Kidney glomerular epithelial cell (primary cell): ENCODE data around the gene PSG7.
A peak's percentile ranks its signal among the peaks of the same experiment; 100 is the strongest.
"Not testable (repeated sequence)": the region's sequence is repeated elsewhere in the genome, so short reads cannot be mapped to it uniquely, and the experiment has no call there.

ENCODE experiments used
- DNase-seq: peaks from one replicate; lab custom pipeline; 2025; lab: John Stamatoyannopoulos, UW

The PSG7 gene

DNA sequence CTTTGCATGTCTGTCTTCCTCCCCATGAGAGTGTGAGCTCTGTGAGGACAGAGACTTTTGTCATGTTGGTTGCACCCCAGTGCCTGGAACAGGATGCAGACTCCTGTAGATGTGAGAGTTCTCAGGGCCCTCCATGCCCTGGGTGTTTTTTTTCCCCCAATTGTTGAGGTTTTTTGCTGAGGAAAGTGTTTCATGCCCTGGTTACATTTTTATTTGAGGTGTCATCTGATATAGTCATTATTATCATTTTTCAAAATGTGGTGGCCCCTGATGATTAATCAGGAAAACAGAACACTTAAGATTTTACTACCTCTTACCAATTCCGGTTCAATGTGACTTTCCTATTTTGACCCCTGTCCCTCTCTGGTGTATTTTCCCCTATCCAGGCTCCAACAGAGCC, 20.1 kb downstream of the PSG7 start:
- not testable (repeated sequence) for DNase-seq

DNA sequence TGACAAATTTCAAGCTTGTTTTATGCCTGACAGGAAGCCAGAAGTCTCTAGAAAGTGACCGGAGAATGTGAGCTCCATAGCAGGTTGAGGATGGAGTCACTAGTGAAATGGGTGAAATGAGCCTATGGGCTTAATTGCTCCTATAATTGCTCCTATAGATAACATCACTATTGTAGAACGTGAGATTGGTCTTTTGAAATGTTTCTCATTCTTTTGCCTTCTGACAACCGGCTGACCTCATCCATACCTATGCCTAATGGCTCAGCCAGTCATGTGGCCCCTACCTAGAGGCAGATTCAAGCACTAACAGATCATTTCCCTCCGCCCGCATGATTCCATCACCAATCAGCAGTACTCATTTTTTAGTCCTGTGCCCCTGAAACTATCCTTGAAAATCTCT, 23.5 kb downstream of the PSG7 start:
- not testable (repeated sequence) for DNase-seq

- DNase-seq = not testable (repeated sequence)
These were observed 24.1 kb downstream of the PSG7 start for GRCh38 chr19:42912941-42913340.

- DNase-seq = not testable (repeated sequence)
These were observed 25.3 kb downstream of the PSG7 start for GRCh38 chr19:42911731-42912130.

DNA sequence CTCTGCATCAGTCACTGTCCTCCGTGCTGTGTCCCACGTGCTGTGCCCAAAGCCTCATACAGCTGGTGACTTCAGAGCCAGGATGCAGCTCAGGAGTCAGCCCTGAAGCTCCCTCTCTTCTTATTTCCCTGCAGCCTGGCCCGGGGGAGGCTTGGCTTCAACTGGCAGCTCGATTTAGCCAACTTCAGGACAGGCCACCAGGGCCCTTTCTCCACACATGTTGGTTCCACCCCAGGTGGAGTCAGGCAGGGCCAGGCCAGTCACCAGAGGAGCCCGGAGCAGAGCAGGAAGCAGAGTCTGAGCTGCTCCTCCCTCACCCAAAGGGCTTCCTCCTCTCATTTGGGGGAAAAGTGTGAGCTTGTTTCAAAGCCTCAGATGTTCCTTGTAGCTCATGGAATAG, 30.8 kb downstream of the PSG7 start:
- not testable (repeated sequence) for DNase-seq

GRCh38 chr19:42900561-42900960, 36.4 kb downstream of the PSG7 start:
- not testable (repeated sequence) for DNase-seq

GRCh38 chr19:42899674-42900073, 37.3 kb downstream of the PSG7 start:
- DNase-seq = not testable (repeated sequence)

DNA sequence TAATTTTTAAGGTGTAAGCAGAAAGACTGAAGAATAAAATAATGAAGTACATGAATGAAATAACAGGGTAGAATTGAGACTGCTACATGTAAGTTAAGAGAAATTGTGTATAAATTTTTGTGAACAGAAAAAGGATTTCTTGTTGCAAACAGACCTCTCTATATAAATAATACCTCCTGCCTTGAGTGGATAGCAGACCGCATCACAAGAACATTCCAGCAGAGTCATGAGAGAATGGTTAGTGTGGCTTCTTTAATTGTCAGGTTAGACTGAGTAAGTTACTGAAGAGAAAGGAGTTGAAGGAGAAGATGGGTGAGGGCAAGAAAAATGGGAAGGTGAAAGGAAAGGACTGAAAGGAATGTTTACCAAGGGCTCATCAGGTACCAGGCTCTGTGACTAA, 37.9 kb downstream of the PSG7 start:
- DNase-seq = peak; percentile 11

- not testable (repeated sequence) for DNase-seq
These were observed 38.4 kb downstream of the PSG7 start for GRCh38 chr19:42898656-42899055.

- not testable (repeated sequence) for DNase-seq
These were observed 39.3 kb downstream of the PSG7 start for GRCh38 chr19:42897729-42898128.

DNA sequence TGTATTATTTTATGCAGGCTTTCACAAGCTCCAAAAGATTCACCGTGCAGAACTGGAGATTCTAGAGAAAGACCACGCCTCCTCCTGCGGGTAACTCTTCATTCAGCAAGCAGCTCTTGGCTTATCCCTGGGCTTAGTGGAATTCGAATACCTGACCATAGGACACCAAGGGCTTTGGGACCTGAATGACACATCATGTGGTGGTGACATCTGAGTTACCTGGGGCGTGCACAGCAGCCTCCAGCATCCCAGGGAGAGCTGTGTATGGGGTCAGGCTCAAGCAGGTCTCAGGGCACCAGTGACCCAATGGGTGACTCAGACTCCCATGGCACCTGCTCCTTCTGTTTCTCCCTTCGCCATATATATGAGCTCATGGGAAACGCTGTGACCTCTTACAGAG, 46.6 kb downstream of the PSG7 start:
- not testable (repeated sequence) for DNase-seq

GRCh38 chr19:42887876-42888445, 49.0 kb downstream of the PSG7 start:
- not testable (repeated sequence) for DNase-seq

- not testable (repeated sequence) for DNase-seq
These were observed 54.3 kb downstream of the PSG7 start for GRCh38 chr19:42882730-42883129.

GRCh38 chr19:42882010-42882409, 55.0 kb downstream of the PSG7 start:
- DNase-seq = not testable (repeated sequence)

DNA sequence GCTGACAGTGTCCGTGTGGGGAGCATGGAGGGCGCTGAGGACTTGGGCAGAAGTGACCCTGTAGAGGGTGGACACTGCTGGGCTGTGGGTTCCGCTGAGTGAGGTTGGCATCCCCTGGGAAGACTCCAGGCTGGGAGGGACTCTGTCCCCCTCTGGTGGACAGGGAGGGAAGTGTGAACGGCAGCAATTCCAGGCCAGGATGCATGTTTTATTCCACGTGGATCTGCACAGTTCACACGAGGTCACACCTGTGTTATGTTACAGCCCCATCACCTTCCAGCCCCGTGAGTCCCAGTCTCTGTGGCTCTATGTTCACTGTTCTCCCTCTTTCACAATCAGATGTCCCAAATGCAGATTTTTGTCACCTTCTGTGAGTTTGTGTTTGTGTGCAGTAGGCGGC, 55.7 kb downstream of the PSG7 start:
- not testable (repeated sequence) for DNase-seq

DNA sequence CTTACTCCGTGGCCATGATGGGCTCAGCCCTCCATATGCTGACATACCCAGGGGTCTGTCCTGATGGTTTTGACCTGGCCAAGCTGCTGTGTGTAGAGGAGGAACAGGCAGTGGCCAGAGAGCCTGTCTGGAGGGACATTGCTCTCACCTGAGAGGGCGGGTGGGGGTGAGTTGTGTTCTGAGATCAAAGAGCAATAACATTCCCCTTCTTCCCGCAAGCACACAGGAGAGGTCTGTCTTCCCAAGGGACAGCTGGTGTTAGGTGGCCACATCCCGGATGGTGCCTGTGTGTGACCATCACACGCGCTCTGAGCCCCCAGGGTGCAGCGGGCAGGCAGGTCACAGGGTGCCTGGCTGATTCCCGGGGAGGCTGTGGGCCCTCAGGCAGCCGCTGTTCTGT, 56.4 kb downstream of the PSG7 start:
- DNase-seq = not testable (repeated sequence)

- DNase-seq = no peak
These were observed 57.4 kb downstream of the PSG7 start, which contains the start of gene PSG1 for GRCh38 chr19:42879613-42880012. PSG1 (minus strand) TSS chr19:42879713; CDS start chr19:42879581, 132 bp downstream.

- DNase-seq = peak; percentile 41
These were observed 60.4 kb downstream of the PSG7 start for GRCh38 chr19:42876596-42876995.

- not testable (repeated sequence) for DNase-seq
These were observed 61.1 kb downstream of the PSG7 start for GRCh38 chr19:42875881-42876280.

DNA sequence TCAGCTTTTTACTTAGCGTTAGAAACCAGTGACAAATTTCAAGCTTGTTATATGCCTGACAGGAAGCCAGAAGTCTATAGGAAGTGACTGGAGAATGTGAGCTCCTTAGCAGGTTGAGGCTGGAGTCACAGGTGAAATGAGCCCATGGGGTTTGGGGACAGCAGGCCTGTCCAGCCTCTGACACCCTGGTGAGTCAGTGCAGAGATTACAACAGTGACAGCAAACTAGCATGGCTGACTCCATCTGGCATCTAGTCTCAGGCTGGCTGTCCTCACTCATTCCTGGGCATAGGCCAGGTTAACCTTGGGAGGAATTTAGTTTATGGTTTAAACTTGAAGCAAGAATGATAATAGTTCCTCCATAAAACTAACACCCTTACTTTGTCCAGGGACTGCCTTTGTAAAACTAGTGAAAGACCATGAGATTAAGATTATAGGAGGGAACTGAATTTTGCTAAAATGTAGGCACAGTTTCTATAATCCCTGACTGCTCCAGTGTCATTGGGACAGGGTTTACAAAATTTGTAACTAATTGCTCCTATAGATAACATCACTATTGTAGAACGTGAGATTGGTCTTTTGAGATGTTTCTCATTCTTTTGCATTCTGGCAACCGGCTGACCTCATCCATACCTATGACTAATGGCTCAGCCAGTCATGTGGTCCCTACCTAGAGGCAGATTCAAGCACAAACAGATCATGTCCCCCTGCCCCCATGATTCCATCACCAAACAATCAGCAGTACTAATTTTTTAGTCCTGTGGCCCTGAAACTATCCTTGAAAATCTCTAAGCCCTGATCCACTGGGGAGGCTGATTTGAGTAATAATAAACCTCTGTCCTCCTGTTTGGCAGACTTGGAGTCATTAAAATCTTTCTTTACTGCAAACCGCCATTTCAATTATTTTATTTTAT, 61.9 kb downstream of the PSG7 start:
- DNase-seq = peak; percentile 46

DNA sequence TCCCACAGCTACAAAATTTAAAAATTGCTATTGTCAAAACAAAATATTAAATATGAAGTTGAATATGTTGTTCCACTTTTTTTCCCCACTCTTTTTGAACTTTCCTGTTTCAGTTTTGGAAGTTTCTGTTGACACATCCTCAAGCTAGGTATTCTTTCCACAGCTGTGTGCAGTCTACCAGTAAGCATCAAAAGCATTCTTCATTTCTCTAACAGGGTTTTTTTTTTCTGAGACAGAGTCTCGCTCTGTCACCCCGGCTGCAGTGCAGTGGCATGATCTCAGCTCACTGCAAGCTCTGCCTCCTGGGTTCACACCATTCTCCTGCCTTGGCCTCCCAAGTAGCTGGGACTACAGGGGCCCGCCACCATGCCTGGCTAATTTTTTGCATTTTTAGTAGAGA, 62.9 kb downstream of the PSG7 start:
- DNase-seq = not testable (repeated sequence)
